Measurements from ENCODE around the gene TMEM53.

TMEM53 gene

GRCh38 chr1:44646261-44647110 is 27.8 kb downstream of the TMEM53 start:
- no peak for DNase-seq

- DNase-seq, result no peak
Observed at GRCh38 chr1:44645476-44646244, 28.6 kb downstream of the TMEM53 start.

- DNase-seq, result no peak
Observed at GRCh38 chr1:44644806-44645205, 29.5 kb downstream of the TMEM53 start.

GRCh38 chr1:44643721-44644334 is 30.5 kb downstream of the TMEM53 start:
- no peak for DNase-seq

- no peak for DNase-seq
Observed at GRCh38 chr1:44642925-44643324, 31.4 kb downstream of the TMEM53 start.

GRCh38 chr1:44642255-44642654 is 32.0 kb downstream of the TMEM53 start:
- no peak for DNase-seq

- DNase-seq, result no peak
Observed at GRCh38 chr1:44641126-44642102, 32.9 kb downstream of the TMEM53 start.

- DNase-seq, result no peak
Observed at GRCh38 chr1:44640200-44640853, 34.0 kb downstream of the TMEM53 start.

- no peak for DNase-seq
Observed at GRCh38 chr1:44637702-44638411, 36.4 kb downstream of the TMEM53 start.

- no peak for DNase-seq
Observed at GRCh38 chr1:44636688-44637598, 37.3 kb downstream of the TMEM53 start.

GRCh38 chr1:44636083-44636687 is 38.1 kb downstream of the TMEM53 start:
- DNase-seq, result no peak

- no peak for DNase-seq
Observed at GRCh38 chr1:44635439-44635838, 38.8 kb downstream of the TMEM53 start.

- no peak for DNase-seq
Observed at GRCh38 chr1:44634606-44635189, 39.6 kb downstream of the TMEM53 start.

GRCh38 chr1:44632598-44632997 is 41.7 kb downstream of the TMEM53 start:
- no peak for DNase-seq

- DNase-seq, result peak; percentile 94
Observed at GRCh38 chr1:44631647-44632539, 42.4 kb downstream of the TMEM53 start.

GRCh38 chr1:44631333-44631646 is 43.0 kb downstream of the TMEM53 start:
- no peak for DNase-seq

GRCh38 chr1:44630116-44630515 is 44.2 kb downstream of the TMEM53 start:
- no peak for DNase-seq
